ENCODE results near the gene EXOG.

The EXOG gene

GRCh38 chr3:38490281-38491030, 5.7 kb upstream of the EXOG start:
- ATAC-seq, result no peak
- TF ChIP-seq ZFP3 (CRISPR knock-in tag; IDR thresholded peaks at IDR 0.05) (no peak), CREB5 (CRISPR knock-in tag; IDR thresholded peaks at IDR 0.05; ENCODE audit: low read depth) (no peak), ZNF70 (CRISPR knock-in tag; IDR thresholded peaks at IDR 0.05) (no peak), GLIS3 (CRISPR knock-in tag; IDR thresholded peaks at IDR 0.05) (no peak), ZNF8 (CRISPR knock-in tag; IDR thresholded peaks at IDR 0.05) (no peak), CSDC2 (CRISPR knock-in tag; IDR thresholded peaks at IDR 0.05) (no peak), RARB (CRISPR knock-in tag; IDR thresholded peaks at IDR 0.05) (no peak), PPARA (CRISPR knock-in tag; IDR thresholded peaks at IDR 0.05; ENCODE audit: borderline replicate concordance) (no peak), ZFP30 (CRISPR knock-in tag; IDR thresholded peaks at IDR 0.05) (no peak), PATZ1 (CRISPR knock-in tag; IDR thresholded peaks at IDR 0.05; ENCODE audit: borderline replicate concordance) (no peak), SNAI2 (CRISPR knock-in tag; IDR thresholded peaks at IDR 0.05) (no peak), POU6F1 (CRISPR knock-in tag; IDR thresholded peaks at IDR 0.05; ENCODE audit: borderline replicate concordance, low read depth) (no peak), ZC3H10 (CRISPR knock-in tag; IDR thresholded peaks at IDR 0.05) (no peak), ISL1 (CRISPR knock-in tag; IDR thresholded peaks at IDR 0.05) (no peak), ARNTL (CRISPR knock-in tag; IDR thresholded peaks at IDR 0.05; ENCODE audit: borderline replicate concordance, low read depth) (no peak), TSHZ2 (CRISPR knock-in tag; IDR thresholded peaks at IDR 0.05) (no peak)

- no peak for TF ChIP-seq ISL1 (CRISPR knock-in tag; IDR thresholded peaks at IDR 0.05)
- TF ChIP-seq OSR1 (CRISPR knock-in tag; IDR thresholded peaks at IDR 0.05), result no peak
- no peak for TF ChIP-seq POU6F1 (CRISPR knock-in tag; IDR thresholded peaks at IDR 0.05; ENCODE audit: borderline replicate concordance, low read depth)
- no peak for TF ChIP-seq CREB5 (CRISPR knock-in tag; IDR thresholded peaks at IDR 0.05; ENCODE audit: low read depth)
- no peak for TF ChIP-seq SNAI2 (CRISPR knock-in tag; IDR thresholded peaks at IDR 0.05)
- TF ChIP-seq ZFP30 (CRISPR knock-in tag; IDR thresholded peaks at IDR 0.05), result no peak
- no peak for TF ChIP-seq PPARA (CRISPR knock-in tag; IDR thresholded peaks at IDR 0.05; ENCODE audit: borderline replicate concordance)
- TF ChIP-seq BACH2 (CRISPR knock-in tag; IDR thresholded peaks at IDR 0.05; ENCODE audit: borderline replicate concordance), result no peak
- no peak for TF ChIP-seq TSHZ2 (CRISPR knock-in tag; IDR thresholded peaks at IDR 0.05)
- TF ChIP-seq ZNF565 (CRISPR knock-in tag; conservative IDR thresholded peaks at IDR 0.05; ENCODE audit: low read depth), result no peak
- no peak for TF ChIP-seq ZNF8 (CRISPR knock-in tag; IDR thresholded peaks at IDR 0.05)
- TF ChIP-seq ZC3H10 (CRISPR knock-in tag; IDR thresholded peaks at IDR 0.05), result no peak
- no peak for ATAC-seq
Measured at GRCh38 chr3:38491215-38491614, 4.9 kb upstream of the EXOG start.

Data from SK-N-SH treated with all-trans-retinoic acid at 6 μM for 48 hours (cell line).